ENCODE results near the gene TUSC2. TPM values are rescaled to one million over a fixed set of nuclear protein-coding genes. Genes with fewer than 3 reads are reported as not detected.
A peak's percentile ranks its signal among the peaks of the same experiment; 100 is the strongest.

TUSC2 gene, protein sequence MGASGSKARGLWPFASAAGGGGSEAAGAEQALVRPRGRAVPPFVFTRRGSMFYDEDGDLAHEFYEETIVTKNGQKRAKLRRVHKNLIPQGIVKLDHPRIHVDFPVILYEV
- total RNA-seq (2021) (14.6 and 15.2 TPM in 2 replicates), Bru-seq, nascent RNA (percentile 55 among the genes with signal in this experiment), BruChase-seq, experiment 1, labeled RNA remaining after a 2-hour chase (percentile 69 among the genes with signal in this experiment), BruChase-seq, experiment 2, labeled RNA remaining after a 6-hour chase (percentile 57 among the genes with signal in this experiment)
- long read RNA-seq, transcript TUSC2-201 (3 exons, 1,691 nt), result major isoform, 42 of 51 reads
- long read RNA-seq, partial matches to known transcripts, result 2 of 51 reads
- long read RNA-seq, other reads (novel, unspliced or antisense), result 4 of 51 reads

DNA sequence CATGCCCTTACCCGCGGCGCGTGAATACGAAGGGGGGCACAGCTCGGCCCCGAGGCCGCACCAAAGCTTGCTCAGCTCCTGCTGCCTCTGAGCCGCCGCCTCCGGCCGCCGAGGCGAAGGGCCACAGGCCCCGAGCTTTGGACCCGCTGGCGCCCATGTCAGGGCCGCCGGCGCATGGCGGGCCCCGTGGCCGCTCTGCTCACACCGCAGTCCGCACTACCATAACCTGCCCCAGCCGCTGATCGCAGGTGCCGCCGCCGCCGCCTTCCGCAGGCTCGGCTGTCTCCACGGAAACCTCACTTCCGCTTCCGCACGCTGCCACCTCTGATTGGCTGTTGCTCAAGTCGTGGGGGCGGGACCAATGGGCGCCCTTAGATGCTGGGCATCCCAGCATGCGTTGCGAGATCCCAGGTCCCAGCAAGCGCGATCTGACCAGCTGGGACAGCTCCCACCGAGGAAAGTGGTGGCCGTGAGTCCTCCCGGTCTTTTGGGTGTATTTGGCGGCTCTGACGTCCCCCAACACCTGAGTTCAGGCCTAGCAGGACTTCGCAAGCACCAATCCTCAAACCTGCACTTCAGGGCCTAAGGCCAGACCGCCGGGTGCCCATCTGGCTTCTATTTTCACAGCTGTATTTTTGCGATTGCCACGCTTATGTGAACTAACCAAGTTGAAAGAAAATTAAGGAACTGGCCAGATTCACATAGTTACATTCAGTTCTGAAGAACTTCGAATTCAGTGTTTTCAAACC is at the start of gene TUSC2:
TUSC2 (minus strand) TSS at position 281 of the 749 bp plus-strand sequence; CDS start at position 157, 124 bp downstream.
- Histone ChIP-seq H3K36me3 (ENCODE audit: insufficient read depth, low read length, poor library complexity, severe bottlenecking) (peaks cover 16% of the 10 kb centered on the region), H3K27ac (ENCODE audit: low read depth, low read length, poor library complexity, severe bottlenecking) (peak within 1 kb of the TSS; percentile 76), H3K27me3 (replicated peaks; ENCODE audit: insufficient read depth, low read depth, low read length, poor library complexity) (no peaks in the 10 kb centered on the region), H3K4me1 (ENCODE audit: insufficient read depth, low read length, poor library complexity, severe bottlenecking) (no peaks in the 10 kb centered on the region), H3K9me3 (ENCODE audit: low read depth, low read length, poor library complexity, severe bottlenecking) (no peaks in the 10 kb centered on the region), H3K4me3 (ENCODE audit: low read depth, low read length, poor library complexity, severe bottlenecking) (peak within 1 kb of the TSS; percentile 76)
- TF ChIP-seq, protein P1, sequence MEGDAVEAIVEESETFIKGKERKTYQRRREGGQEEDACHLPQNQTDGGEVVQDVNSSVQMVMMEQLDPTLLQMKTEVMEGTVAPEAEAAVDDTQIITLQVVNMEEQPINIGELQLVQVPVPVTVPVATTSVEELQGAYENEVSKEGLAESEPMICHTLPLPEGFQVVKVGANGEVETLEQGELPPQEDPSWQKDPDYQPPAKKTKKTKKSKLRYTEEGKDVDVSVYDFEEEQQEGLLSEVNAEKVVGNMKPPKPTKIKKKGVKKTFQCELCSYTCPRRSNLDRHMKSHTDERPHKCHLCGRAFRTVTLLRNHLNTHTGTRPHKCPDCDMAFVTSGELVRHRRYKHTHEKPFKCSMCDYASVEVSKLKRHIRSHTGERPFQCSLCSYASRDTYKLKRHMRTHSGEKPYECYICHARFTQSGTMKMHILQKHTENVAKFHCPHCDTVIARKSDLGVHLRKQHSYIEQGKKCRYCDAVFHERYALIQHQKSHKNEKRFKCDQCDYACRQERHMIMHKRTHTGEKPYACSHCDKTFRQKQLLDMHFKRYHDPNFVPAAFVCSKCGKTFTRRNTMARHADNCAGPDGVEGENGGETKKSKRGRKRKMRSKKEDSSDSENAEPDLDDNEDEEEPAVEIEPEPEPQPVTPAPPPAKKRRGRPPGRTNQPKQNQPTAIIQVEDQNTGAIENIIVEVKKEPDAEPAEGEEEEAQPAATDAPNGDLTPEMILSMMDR (conservative IDR thresholded peaks at IDR 0.05; ENCODE audit: low read depth, low read length), result no peak
- TF ChIP-seq EZH2 (IDR thresholded peaks at IDR 0.05; ENCODE audit: borderline replicate concordance, low read depth, low read length, poor library complexity, severe bottlenecking), result no peak
- ChIA-PET CTCF (interaction anchor here (0.6 to 1.3 kb wide), 2 partner anchors 9 to 526 kb away, joined by 3 to 4 read pairs; no protein-coding TSS in a partner anchor), POLR2A (ENCODE audit: low non-redundant PET) (interaction anchor here (0.6 to 1.2 kb wide), 4 partner anchors 9 to 29 kb away, joined by 3 to 27 read pairs (median 4); partner anchors contain the start of genes HYAL3 and NAA80)
- intact Hi-C loops (cut with micrococcal nuclease; ENCODE audit: unreplicated experiment), result no loop called here
- DNase-seq (ENCODE audit: low spot score), result peak; percentile 95
- BruUV-seq (replicated peaks), result no TSS peak

DNA sequence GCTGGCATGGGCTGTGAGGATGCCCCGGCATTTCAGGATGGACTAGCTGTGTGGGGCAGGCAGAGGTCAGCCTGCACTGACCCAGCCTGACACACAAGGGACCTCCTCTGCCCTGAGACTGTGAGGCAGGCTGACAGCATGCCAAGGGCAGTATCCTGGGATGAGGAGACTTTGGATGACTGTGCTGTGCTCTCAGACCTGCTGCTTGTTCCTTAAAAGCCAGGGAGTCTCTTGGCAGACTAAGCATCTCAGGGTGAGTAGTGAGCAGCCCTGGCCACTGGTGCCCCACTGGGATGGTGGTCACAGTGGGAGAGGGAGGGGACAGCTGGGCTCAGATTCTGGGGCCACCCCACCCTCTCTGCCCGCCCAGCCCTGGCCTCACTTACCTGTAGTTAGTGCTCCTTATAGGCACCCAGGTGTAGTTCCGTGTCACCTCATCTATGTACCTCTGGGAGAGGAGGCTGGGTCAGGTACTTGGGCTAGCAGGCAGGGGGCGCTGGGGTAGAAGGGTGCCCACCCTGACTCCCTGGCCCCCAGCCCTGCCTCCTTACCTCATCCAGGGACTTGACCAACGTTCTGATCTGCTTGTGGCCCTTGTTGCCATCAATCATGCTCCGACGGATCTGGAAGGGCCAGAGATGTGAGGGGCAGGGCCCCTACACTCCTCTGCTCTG is 47.4 kb upstream of the TUSC2 start:
- ChIA-PET CTCF (no interaction called here), POLR2A (ENCODE audit: low non-redundant PET) (no interaction called here)
- BruUV-seq (replicated peaks), result no TSS peak
- intact Hi-C loops (cut with micrococcal nuclease; ENCODE audit: unreplicated experiment), result no loop called here
- Histone ChIP-seq H3K4me3 (ENCODE audit: low read depth, low read length, poor library complexity, severe bottlenecking) (no peak overlapping the region), H3K27ac (ENCODE audit: low read depth, low read length, poor library complexity, severe bottlenecking) (no peak overlapping the region), H3K27me3 (replicated peaks; ENCODE audit: insufficient read depth, low read depth, low read length, poor library complexity) (no peaks in the 10 kb centered on the region), H3K36me3 (ENCODE audit: insufficient read depth, low read length, poor library complexity, severe bottlenecking) (no peaks in the 10 kb centered on the region), H3K4me1 (ENCODE audit: insufficient read depth, low read length, poor library complexity, severe bottlenecking) (no peaks in the 10 kb centered on the region), H3K9me3 (ENCODE audit: low read depth, low read length, poor library complexity, severe bottlenecking) (no peaks in the 10 kb centered on the region)
- no peak for DNase-seq (ENCODE audit: low spot score)
- no peak for TF ChIP-seq EZH2 (IDR thresholded peaks at IDR 0.05; ENCODE audit: borderline replicate concordance, low read depth, low read length, poor library complexity, severe bottlenecking)
- TF ChIP-seq, protein P1 (conservative IDR thresholded peaks at IDR 0.05; ENCODE audit: low read depth, low read length), result 0 out of 2 replicates have a peak, but pooled peaks have one; percentile 34
